ENCODE data around the gene CDH13.

CDH13 gene

DNA sequence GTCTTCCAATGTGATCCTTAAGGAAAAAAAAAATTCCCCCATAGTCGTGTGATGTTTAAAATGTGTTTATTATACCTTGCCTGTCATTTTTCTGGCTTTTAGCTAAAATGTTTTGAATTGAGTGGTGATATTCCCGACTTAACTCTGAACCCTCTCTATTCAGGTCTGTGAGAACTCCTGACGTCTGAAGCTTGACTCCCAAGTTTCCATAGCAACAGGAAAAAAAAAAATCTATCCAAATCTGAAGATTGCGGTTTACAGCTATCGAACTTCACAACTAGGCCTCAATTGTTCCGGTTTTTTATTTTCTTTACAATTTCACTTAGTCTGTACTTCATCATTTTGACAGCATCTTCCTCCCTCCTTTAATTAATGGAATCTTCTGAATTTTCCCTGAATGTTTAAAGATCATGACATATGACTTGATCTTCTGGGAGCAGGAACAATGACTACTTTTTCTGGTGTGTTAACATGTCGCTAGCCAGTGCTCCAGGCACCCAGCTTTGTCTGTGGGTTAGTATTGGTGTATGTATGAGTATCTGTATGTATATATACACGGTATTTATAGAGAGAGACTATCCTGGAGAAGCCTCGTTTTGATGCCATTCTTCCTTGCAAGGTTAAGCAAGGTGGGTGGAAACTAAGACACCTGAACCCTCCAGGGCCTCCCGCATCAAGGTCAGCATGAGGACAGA is 1168.2 kb downstream of the CDH13 start:
- DNase-seq (ENCODE audit: low read depth in 2 of 2) = no peak

DNA sequence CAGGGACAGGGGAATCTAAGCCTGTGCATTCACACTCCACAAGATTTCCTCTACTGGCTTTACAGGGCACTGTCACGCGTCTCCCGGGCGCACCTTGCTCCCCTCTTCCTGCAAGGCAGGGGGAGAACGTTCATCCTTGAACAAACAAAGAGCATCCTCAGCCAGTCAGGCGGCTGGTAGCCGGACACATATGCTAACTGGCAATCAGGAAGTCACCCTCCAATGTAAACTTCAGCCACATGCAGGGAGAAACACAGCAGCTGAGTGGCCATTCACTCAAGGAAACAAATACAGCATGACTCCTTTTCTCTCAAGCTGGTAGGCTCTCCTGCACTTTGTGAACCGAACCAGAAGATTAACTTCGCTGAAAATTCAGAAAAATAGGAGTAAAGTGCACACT is 1170.2 kb downstream of the CDH13 start:
- no peak for DNase-seq (ENCODE audit: low read depth in 2 of 2)

DNA sequence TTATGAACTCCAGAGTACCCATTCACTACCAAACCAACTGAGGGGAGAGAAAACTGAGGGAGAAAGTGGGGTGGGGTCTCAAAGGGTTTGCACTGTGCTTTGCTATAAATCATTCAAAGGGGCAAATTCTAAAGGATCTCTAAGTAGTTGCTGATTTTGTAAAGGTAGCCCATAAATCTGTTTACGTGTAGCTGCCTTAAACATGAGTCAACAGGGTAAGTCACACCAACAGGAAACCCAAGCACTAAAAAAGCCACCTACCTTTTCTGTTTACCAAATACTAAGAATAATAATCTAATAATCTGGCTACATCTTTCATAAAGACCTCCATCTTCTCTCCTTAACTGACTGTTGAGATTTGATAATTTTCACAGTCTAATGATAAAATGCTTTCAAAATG is 1172.6 kb downstream of the CDH13 start:
- no peak for DNase-seq (ENCODE audit: low read depth in 2 of 2)

DNA sequence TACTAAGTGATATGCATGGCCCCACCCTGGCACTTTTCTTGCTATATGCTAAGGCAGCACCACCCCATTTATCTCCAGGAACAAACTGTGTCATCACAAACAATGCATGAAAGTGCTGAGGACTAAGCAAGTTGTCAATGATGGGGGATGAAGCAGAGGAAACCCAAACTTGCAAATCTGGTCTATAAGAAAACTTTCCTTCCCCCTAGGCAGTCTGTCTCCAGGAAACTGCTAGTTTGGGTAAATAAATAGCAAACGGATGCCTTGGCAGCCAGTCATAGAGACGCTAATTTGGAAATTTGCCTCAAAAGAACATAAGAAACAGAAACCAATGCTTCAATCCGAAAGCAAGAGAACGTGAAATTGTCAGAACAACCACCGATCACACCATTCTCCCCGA is 1175.4 kb downstream of the CDH13 start:
- peak; percentile 54 to 65 for DNase-seq (ENCODE audit: low read depth in 2 of 2)

DNA sequence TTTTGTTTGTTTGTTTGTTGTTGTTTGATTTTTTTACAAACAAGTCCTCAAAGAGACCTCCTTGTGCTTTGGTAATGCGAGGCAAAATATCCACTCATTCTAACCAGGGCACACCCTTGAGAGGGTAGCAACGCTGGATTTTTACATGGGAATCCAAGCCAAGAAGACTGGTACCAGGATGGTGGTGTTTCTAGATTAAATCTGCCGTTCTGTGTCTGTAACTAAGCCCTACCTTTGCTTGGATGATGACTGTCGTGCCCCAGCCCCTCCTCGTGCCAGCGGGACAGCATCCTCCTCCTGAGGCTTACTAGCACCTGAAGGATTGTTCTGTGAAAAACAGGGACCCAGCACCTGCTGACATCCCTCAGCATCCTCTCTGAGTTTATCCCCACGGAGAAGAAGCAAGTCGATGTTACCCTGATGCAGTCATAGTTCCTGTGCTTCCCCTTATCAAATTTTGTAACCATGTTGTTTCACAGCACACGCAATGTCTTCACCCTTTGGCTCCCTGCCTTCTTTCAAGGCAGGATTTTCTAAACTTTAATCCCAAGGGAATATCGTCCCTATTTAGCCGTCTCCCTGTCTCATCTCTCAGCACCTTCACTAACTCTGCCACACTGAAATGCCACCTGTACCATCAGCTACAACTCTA is 1175.9 kb downstream of the CDH13 start:
- DNase-seq (ENCODE audit: low read depth in 2 of 2) = no peak

DNA sequence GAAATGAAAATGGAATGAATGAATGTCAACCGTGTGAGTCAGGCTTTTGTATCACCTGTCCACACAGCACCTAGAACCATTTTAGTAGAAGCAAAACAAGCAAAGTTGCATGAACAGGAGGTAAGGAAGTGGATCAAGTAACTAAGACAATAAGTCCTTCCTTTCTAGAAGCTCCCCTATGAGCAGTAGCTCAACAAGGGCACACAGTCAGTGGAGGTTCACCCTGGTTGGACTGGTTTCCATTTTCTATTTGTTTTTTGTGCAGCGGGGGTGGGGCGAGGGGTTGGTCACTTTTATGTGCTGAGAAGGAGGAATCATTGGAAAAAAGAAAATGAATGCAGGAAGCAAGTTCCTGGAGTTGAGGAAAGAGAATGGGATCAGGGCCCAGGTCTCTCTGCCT is 1177.0 kb downstream of the CDH13 start:
- no peak for DNase-seq (ENCODE audit: low read depth in 2 of 2)

DNA sequence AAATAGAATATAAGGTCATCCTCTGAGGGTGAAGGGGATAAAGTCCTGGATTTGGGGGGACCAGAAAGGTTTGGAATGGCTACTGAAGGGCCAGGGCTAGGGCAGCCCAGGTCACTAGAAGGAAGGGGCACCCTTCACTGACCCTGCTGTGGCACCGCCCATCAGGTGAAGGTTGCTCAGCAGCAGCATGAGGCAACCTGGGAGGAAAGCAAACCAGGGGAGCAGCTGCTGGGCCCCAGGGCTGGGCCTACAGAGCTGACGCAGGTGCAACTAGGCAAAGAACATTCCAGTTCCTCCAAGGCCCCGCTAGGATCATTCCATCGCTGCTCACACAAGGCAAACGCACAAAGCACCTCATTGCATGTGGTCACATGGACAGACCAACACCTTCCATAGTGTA is 1177.6 kb downstream of the CDH13 start:
- DNase-seq (ENCODE audit: low read depth in 2 of 2) = no peak

DNA sequence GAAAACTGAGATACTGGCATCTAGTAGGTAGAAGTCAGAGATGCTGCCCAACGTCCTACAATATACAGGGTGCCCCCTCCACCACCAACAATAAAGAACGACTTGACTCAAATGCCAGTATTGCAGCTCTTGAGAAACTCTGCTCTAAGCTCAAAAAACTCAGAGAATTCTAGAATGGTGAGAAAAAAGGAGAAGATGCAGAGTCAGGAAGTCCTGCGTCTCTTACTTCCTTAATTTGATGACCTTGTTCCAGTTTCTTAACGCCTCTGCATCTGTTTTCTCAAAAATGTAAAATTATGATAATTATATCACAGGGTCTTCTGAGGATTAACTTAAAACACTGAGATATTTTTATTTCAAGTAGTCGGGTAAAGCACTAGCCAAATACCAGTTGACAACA is 1179.3 kb downstream of the CDH13 start:
- DNase-seq (ENCODE audit: low read depth in 2 of 2) = no peak

DNA sequence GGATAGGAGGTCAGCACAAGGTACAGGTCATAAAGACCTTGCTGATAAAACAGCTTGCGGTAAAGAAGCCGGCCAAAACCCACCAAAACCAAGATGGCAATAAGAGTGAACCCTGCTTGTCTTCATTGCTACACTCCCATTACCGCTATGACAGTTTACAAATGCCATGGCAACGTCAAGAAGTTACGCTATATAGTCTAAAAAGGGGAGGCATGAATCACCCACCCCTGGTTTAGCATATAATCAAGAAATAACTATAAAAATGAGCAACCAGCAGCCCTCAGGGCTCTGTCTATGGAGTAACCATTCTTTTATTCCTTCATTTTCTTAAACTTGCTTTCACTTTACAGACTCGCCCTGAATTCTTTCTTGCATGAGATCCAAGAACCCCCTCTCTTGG is 1180.0 kb downstream of the CDH13 start:
- no peak for DNase-seq (ENCODE audit: low read depth in 2 of 2)

DNA sequence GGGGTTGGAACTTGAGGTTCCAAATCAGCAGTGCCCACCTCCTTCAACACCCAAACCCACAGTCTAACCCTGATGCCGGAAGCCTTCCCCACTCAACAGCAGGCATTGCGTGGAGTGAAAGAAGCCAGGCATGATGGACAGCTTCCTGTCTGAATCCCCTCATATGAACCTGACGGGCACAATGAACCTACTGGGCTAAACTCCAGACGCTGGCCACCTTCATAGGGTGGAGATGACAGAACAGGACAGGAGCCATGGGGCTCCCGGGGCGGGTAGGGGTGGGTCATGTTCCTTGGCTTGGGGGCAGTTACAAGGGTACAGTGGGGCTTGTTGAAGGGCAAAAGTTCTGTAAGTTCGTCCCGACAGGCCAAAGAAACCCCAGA is 1180.5 kb downstream of the CDH13 start:
- DNase-seq (ENCODE audit: low read depth in 2 of 2) = no peak

DNA sequence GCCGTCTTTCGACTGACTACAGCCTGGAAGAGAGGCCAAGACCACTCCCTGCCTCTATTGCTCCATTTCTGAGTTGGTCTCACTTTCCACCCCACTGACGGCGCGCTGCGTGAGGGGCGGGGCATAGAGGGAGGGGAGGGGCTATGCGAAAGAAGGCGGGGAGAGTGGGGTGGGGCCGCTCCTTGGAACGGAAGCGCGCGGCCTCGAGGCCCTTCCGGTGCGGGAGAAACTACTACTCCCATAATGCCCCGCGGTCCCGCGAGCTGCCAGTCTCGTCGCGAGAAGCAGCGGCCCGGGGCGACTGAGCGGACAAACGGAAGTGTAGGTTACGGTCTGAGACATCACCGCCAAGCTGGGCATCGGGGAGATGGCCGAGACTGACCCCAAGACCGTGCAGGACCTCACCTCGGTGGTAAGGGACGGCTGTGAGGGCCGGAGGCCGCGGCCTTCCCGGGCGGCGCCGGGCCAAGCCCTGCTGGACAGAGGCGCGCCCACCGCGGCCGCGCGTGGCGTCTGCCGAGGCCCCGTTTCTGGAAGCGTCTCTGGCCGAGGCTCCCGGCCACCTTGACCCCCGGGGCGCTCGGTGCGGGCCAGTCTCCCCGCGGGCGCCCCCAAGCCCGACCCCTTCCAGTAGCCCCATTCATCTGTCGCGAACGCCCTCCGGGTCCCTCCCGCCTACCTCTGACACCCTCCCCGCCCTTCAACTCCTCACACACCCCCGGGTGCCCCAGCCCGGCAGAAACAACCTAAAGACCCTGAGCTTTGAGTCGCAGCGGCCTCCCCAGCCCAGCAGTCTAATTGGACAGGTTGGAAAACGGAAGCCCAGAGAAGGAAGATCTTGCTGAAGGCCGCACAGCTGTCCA is 1181.2 kb downstream of the CDH13 start, which contains the start of gene HSBP1:
TSS of gene HSBP1 (plus strand) at position 269 of the 863 bp plus-strand sequence. CDS start at position 368, 99 bp downstream.
- peak; percentile 69 to 76 for DNase-seq (ENCODE audit: low read depth in 2 of 2)

DNA sequence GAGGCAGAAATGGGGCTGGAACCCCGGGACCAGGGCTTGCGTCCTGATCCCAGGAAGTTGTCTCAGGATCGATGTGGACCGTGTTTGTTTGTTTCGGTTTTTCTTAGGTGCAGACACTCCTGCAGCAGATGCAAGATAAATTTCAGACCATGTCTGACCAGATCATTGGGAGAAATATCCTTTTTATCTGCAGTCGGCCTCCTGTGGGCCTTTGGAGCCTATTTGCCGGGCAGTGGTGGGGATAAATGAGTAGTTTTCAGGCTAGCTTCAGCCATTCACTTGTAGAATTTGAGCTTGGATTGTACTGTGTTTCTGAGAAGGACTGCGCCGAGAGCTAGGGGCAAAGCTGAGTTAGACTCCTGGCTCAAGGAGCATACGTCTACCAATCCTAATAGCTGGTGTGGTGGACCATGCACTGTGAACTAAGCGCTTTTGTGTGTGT is 1181.8 kb downstream of the CDH13 start:
- no peak for DNase-seq (ENCODE audit: low read depth in 2 of 2)

DNA sequence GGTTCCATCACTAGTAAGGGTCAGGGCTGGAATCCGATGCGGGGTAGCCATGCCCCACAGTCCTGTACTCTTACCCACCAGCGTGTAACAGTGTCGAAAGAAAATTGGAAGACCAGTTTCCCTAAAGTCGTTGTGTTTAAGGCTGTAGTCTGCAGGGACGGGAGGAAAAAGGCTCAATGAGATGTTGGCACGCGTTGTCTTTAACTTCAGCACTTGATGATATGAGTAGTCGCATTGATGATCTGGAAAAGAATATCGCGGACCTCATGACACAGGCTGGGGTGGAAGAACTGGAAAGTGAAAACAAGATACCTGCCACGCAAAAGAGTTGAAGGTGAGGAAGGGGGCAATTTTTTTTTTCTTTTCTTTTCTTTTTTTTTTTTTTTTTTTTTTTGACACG is 1182.3 kb downstream of the CDH13 start:
- DNase-seq (ENCODE audit: low read depth in 2 of 2) = no peak

DNA sequence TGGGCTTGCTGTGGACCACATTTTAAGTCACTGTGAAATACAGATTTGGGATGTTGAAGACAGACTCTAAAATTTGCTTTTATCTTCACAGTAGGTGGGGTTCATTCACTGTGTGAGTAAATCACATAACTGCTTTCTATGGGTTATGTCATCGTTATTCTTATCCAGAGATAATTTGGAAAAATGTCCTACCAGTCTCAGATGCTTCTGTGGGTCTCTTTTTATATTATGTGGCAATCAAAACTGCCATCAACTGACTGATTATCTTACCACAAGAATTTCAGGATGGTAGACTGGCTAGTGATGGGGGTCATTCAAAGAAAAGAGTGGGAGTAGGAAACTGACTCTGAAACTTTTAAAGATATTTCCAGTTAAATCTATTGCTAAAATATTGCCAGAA is 1184.1 kb downstream of the CDH13 start:
- DNase-seq (ENCODE audit: low read depth in 2 of 2) = no peak

DNA sequence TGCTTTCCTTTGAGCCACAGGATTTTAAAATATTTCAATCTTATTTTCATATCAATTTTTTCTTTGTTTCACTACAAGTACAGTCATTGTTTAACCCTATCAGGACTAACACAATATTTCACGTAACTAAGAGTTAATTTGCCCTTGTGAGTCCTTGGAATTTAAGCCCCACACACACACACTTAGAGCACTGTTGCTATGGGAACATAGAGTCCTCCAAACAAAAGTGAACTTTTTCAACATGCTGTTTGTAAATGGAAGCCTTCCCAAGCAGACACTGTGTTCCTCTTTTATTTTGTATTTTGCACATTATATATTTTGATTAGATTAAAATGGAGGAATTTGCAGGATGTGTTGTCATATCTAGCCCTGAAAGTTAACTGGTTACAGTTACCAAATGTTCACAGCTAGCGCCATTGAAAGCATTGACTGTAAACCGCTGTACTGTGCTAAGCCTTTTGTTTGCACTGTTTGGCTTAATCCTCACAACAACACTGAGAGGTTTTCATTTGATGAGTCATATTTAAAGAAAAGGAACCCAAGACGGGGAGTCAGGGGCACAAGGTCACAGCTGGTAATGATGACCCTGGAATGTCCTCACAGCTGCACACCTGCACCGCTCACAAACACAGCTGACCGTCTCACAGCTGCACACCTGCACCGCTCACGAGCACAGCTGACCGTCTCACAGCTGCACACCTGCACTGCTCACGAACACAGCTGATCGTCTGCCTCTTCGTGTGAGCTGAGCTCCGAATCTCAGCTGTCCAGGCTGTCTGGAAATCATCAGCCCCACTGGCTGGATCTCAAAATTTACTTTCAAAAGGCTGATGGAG is 1187.3 kb downstream of the CDH13 start:
- DNase-seq (ENCODE audit: low read depth in 2 of 2) = peak in 1 of 2 experiments; percentile 22

DNA sequence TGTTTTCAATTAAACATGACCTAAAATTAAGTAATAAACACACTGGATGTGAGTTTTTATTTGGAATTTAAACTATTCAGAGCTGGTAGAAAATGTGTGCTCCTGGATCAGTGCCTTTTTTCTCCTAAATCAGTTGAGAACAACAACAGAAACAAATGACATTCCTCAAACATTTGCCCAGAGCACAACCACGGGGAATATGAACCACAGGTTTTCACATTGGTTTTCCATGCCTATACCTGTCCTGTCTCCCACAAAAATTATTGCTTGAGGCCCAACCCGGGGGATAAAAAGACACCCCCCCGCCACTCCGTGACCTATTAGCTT is 1187.9 kb downstream of the CDH13 start:
- DNase-seq (ENCODE audit: low read depth in 2 of 2) = peak; percentile 77 to 78

DNA sequence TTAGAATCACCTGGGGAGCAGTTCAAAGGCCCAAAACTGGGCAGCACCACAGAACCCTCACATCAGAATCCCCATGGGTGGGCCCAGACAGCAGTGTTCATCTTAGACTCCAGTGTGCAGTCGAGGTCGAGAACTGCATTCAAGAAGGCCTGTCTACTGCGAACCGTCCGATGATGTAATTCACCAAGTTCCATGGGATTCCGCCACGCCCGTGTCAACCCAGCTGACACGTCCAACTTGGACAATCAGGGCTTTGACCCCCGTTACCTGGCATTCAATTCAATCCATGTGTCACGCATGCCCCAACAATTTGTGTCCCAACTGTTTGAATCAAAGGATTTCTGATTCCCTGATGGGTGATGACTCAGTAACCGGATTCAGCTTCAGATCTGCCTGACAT is 1190.3 kb downstream of the CDH13 start:
- DNase-seq (ENCODE audit: low read depth in 2 of 2) = no peak

DNA sequence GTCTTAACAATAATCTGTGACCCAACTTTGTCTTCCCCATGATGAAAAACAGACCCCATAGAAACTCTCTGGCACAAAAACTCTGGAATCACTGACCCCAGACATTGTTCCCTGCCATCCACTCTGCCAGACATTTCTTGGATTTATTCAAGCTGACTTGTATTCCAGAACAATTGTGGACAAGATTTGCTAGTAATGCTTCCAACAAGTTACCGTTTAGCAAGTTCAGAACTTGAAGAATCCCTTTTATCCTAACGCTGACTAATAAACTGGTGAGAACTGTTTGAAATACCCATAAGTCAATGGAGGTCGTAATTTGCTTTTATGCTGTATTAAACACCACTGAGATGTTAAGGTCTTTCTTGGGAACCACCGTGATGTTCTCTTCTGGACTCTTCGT is 1191.5 kb downstream of the CDH13 start:
- no peak for DNase-seq (ENCODE audit: low read depth in 2 of 2)

DNA sequence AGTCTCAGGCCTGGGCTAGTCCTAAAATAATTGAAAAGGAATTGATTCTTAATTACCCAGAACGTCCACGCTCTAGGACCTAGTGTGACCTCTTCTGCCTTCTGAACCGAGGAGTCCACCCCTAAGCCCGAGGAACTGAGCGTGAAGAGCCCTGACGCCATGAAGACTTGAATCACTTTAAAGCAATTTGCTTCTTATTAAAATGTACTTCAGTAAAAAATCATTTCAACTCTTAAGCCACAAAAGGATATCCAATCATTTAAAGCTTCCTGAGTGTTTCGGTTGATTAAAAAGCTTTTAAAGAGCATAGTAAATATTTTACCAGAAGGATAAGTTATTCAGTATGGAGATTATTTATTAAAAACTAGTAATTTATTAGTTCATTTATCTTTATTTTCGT is 1192.6 kb downstream of the CDH13 start:
- DNase-seq (ENCODE audit: low read depth in 2 of 2) = no peak

DNA sequence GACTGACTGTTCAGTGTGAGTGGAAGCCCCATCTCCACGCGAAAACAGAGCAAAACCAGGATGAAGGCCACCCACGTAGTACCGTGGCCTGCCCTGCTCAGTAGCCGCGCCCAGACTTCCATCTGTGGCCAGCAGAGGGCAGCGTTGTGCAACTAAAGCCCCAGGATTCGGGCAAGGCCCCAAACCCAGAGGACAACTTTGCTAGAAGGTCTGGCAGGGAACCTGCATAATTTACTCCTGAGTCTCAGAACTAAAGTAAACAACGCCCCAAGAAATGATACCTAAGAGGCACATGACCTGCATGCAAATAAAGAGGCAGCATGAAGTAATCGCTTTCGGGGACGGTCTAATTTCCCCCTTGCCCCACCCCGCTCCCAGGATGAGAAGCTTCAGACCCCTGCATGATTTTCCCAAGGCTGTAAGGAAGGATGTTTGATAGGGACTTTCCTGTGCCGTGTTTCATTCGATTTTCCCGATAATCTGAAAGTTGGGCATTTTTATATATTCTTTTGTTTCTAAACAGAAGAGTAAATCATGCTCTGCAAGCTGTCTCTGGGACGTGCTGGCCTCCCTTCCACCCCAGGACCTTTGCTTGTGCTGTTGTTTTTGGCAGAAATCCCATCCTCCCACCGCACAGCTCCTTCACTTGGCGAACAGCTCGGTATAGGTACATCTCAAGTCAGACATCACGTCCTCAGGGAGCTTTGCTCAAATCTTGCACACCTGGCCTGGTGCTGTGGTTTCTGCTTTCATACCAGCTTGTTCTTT is 1199.6 kb downstream of the CDH13 start:
- DNase-seq (ENCODE audit: low read depth in 2 of 2) = peak; percentile 53 to 61

All from fibroblast of skin of left biceps (primary cell).